K562 (cell line): ENCODE results near the gene URM1. TPM values are rescaled to one million over a fixed set of nuclear protein-coding genes. Genes with fewer than 3 reads are reported as not detected.

Experiments
- ATAC-seq: fragments of 200-7000 bp; cut with Tn5 transposase; 3 replicates; pipeline ENCODE4 v1.9.1; 2020; ENCODE audit warnings: moderate library complexity
- BruUV-seq: library from RNA; stranded (reverse); fragments of 400-500 nt; replicated peaks from 2 replicates; lab custom pipeline; 2021; lab: Mats Ljungman, UMichigan
- CTCF ChIA-PET: fragments of 300-600 bp; formaldehyde crosslinking; extraction: SDS; loops from one replicate; lab custom pipeline; 2021; ENCODE audit warnings: low intra/inter-chr PET ratio; lab: Yijun Ruan, JAX
- POLR2A ChIA-PET: fragments of 300-600, 350-650 bp; sonication (Branson Sonifier 250); formaldehyde crosslinking; extraction: SDS; loops from one replicate; lab custom pipeline; 2021; ENCODE audit warnings: antibody characterized with exemption, inconsistent platforms; lab: Yijun Ruan, JAX
- DNase-seq, 4 experiments: peaks; one replicate each; pipeline versions ENCODE4 v3.0.0 to v3.0.0-alpha.2; 2011 to 2018; ENCODE audit warnings: low spot score in 3 of 4, mixed read lengths in 3 of 4; ENCODE audit errors: extremely low read depth in 1 of 4
- FAIRE-seq: peaks from 2 replicates; lab custom pipeline; 2011; peaks lifted over from hg19 to GRCh38; lab: Jason Lieb, UNC
- H2AFZ ChIP-seq: 2 replicates; pipeline ENCODE4 v1.6.0; 2011; ENCODE audit warnings: low read depth, low read length, control low read depth, inconsistent platforms
- H3K27ac ChIP-seq: fragments of 200-600 bp; 3 replicates; pipeline ENCODE4 v1.8.0; 2011; ENCODE audit warnings: low read depth, mild to moderate bottlenecking, control low read depth, inconsistent platforms, low read length, moderate library complexity, mixed read lengths; ENCODE audit errors: extremely low read depth
- H3K27me3 ChIP-seq, 2 experiments: fragments of 300-600 bp in 1 of 2; 2 replicates in 1 of 2; 3 replicates in 1 of 2; pipeline versions ENCODE4 v1.6.0 to v1.8.0; 2011; ENCODE audit warnings: inconsistent platforms in 2 of 2, low read length in 2 of 2, mild to moderate bottlenecking in 1 of 2, mixed read lengths in 1 of 2, moderate library complexity in 1 of 2; ENCODE audit not compliant: control insufficient read depth in 2 of 2, insufficient read depth in 2 of 2
- H3K36me3 ChIP-seq: fragments of 300-600 bp; 3 replicates; pipeline ENCODE4 v1.8.0; 2011; ENCODE audit warnings: mild to moderate bottlenecking, low read length, inconsistent platforms; ENCODE audit not compliant: control insufficient read depth, insufficient read depth
- H3K4me1 ChIP-seq, 2 experiments: fragments of 200-600 bp in 1 of 2; replicated peaks in 1 of 2; 2 replicates in 1 of 2; 3 replicates in 1 of 2; pipeline versions ENCODE4 v1.5.1 to v1.8.0; 2011; ENCODE audit warnings: inconsistent platforms in 2 of 2, low read length in 2 of 2, mild to moderate bottlenecking in 1 of 2, mixed read lengths in 1 of 2, moderate library complexity in 1 of 2; ENCODE audit not compliant: control insufficient read depth in 2 of 2, insufficient read depth in 2 of 2
- H3K4me2 ChIP-seq: 2 replicates; pipeline ENCODE4 v1.6.1; 2011; ENCODE audit warnings: low read length, control low read depth, inconsistent platforms, mixed read lengths; ENCODE audit not compliant: insufficient read depth
- H3K4me3 ChIP-seq: fragments of 200-600 bp; sonication (generic), shearing (Covaris generic); 2 replicates; pipeline ENCODE4 v1.5.1; 2016; ENCODE audit warnings: control low read depth, inconsistent platforms
- H3K79me2 ChIP-seq: fragments of 200-600 bp; 3 replicates; pipeline ENCODE4 v1.8.0; 2011; ENCODE audit warnings: low read length, inconsistent platforms; ENCODE audit not compliant: control insufficient read depth, insufficient read depth
- H3K9ac ChIP-seq, 2 experiments: 2 replicates each; pipeline versions ENCODE4 v1.6.0 to v1.6.1; 2011; ENCODE audit warnings: low read depth in 2 of 2, low read length in 2 of 2, control low read depth in 1 of 2, inconsistent platforms in 1 of 2, mild to moderate bottlenecking in 1 of 2, mixed read lengths in 1 of 2; ENCODE audit not compliant: insufficient read depth in 1 of 2
- H3K9me1 ChIP-seq: one replicate; pipeline ENCODE4 v1.6.0; 2011; ENCODE audit warnings: inconsistent platforms, mild to moderate bottlenecking, low read length, moderate library complexity; ENCODE audit not compliant: control insufficient read depth, insufficient read depth
- H3K9me3 ChIP-seq: replicated peaks from 2 replicates; pipeline ENCODE4 v1.5.1; 2011; ENCODE audit warnings: low read depth, low read length, inconsistent platforms; ENCODE audit not compliant: control insufficient read depth, insufficient read depth
- H4K20me1 ChIP-seq: replicated peaks from 2 replicates; pipeline ENCODE4 v1.6.1; 2011; ENCODE audit warnings: low read length, inconsistent platforms, mixed read lengths; ENCODE audit not compliant: control insufficient read depth, insufficient read depth
- HDAC8 ChIP-seq: fragments of 450-650 bp; IDR thresholded peaks from 2 replicates; pipeline ENCODE4 v1.6.1; 2016; ENCODE audit warnings: mild to moderate bottlenecking, missing genetic modification characterization, moderate library complexity, missing compliant biosample characterization
- KDM4B ChIP-seq, 2 experiments: fragments of 450-650 bp in 1 of 2; sonication (generic) in 1 of 2; IDR thresholded peaks; 2 replicates each; pipeline ENCODE4 v1.6.1; 2016 to 2017; ENCODE audit warnings: borderline replicate concordance in 2 of 2, antibody characterized with exemption in 1 of 2, low read depth in 1 of 2, mild to moderate bottlenecking in 1 of 2
- RBM25 ChIP-seq: fragments of 200-400 bp; formaldehyde crosslinking; IDR thresholded peaks from 2 replicates; pipeline ENCODE4 v1.6.1; 2018; ENCODE audit warnings: low read length, low read depth, moderate library complexity; ENCODE audit not compliant: severe bottlenecking
- SAFB2 ChIP-seq: fragments of 200-400 bp; formaldehyde crosslinking; IDR thresholded peaks from 2 replicates; pipeline ENCODE4 v1.6.1; 2018; ENCODE audit warnings: borderline replicate concordance, low read length, low read depth, moderate library complexity; ENCODE audit not compliant: severe bottlenecking
- ZNF282 ChIP-seq: sonication (generic); formaldehyde crosslinking; IDR thresholded peaks from 2 replicates; pipeline ENCODE4 v1.8.1; 2023; ENCODE audit warnings: missing genetic modification reagents
- WGBS: fragments of 100-300 bp; shearing (Covaris generic); methylation state at CpG from one replicate; pipeline ENCODE4 v1.1.6; 2016; ENCODE audit warnings: low coverage, mixed read lengths; ENCODE audit not compliant: insufficient coverage; ENCODE audit errors: missing lambda C conversion rate; 5-methylcytosine and 5-hydroxymethylcytosine counted together
- in situ Hi-C: fragments of 300-500 bp; cut with MboI; formaldehyde crosslinking; loops from 4 replicates; pipeline ENCODE4 v1.15.0; 2018; ENCODE audit warnings: inconsistent platforms, mixed read lengths
- intact Hi-C: fragments of 100-400 bp; cut with micrococcal nuclease; formaldehyde crosslinking; loops from 2 replicates; pipeline ENCODE4 v1.14.2; 2022
- polyA plus RNA-seq, 8 experiments: library from polyadenylated mRNA; depleted of rRNA in 4 of 8; stranded (reverse) in 5 of 8; unstranded in 3 of 8; fragments of >200 nt; fragmentation: Nextera tagmentation in 2 of 8; fragmentation: Illumina TruSeq in 1 of 8; extraction: Ambion mirVana in 2 of 8; extraction: Trizol in 1 of 8; gene quantifications; 2 replicates each; pipeline versions ENCODE4 v1.2.1 to v1.2.3, GENCODE V29; 2011 to 2014; ENCODE audit warnings: inconsistent platforms in 1 of 8, missing spikeins in 1 of 8
- total RNA-seq, 7 experiments: library from RNA; depleted of rRNA in 6 of 7; stranded (reverse); fragments of >200 nt in 6 of 7; fragmentation: Illumina TruSeq in 2 of 7; extraction: Trizol in 2 of 7; gene quantifications; 2 replicates each; pipeline versions ENCODE4 v1.2.1 to v1.2.3, GENCODE V29; 2011 to 2021; ENCODE audit warnings: low replicate concordance in 1 of 7

URM1 gene
- total and polyA plus RNA-seq, 9 of the 15 experiments (the other 6 are each of a cell fraction or from before 2014, with no cell fraction given) = 10.1 to 88.9 (median 53.3) TPM

GRCh38 chr9:128393970-128394369, 22.8 kb downstream of the URM1 start:
- CTCF ChIA-PET = no interaction called here
- peaks cover 32% of the 10 kb centered on the region; the same call in 2 of the 3 replicates for H3K36me3 ChIP-seq
- H3K4me2 ChIP-seq = no peak overlapping the region
- ATAC-seq (no peak), DNase-seq (no peak), FAIRE-seq (no peak)
- peak overlapping the region in 1 of 2 experiments; percentile 21; a peak in 2 of 4 replicates for H3K9ac ChIP-seq
- in situ Hi-C loops (no loop called here), intact Hi-C loops (no loop called here)
- no peak overlapping the region for H3K27ac ChIP-seq
- H3K9me3 ChIP-seq = no peaks in the 10 kb centered on the region
- no peak overlapping the region for H2AFZ ChIP-seq
- H3K4me1 ChIP-seq = peaks cover 0 to 14% of the 10 kb centered on the region in 2 experiments; a peak in 3 of 5 replicates
- no peaks in the 10 kb centered on the region for H4K20me1 ChIP-seq
- H3K4me3 ChIP-seq = no peak overlapping the region
- no peaks in the 10 kb centered on the region for H3K9me1 ChIP-seq
- BruUV-seq = no TSS peak
- no peak for TF ChIP-seq SAFB2
- TF ChIP-seq, all 486 proteins: peak for 0
- H3K27me3 ChIP-seq = peaks cover 12 to 17% of the 10 kb centered on the region in 2 experiments
- POLR2A ChIA-PET = interaction anchor here (0.7 to 1.4 kb wide), 2 partner anchors 8 to 9 kb away, joined by 4 read pairs; no protein-coding TSS in a partner anchor
- WGBS = 52% methylated on average over 6 of the region's 7 CpGs
- H3K79me2 ChIP-seq = no peaks in the 10 kb centered on the region

- Histone ChIP-seq H3K36me3 (peaks cover 26% of the 10 kb centered on the region; the same call in 2 of the 3 replicates), H3K27ac (no peak overlapping the region), H3K27me3 (peaks cover 12 to 17% of the 10 kb centered on the region in 2 experiments), H4K20me1 (no peaks in the 10 kb centered on the region), H3K4me3 (no peak overlapping the region), H3K4me1 (peaks cover 0 to 14% of the 10 kb centered on the region in 2 experiments; a peak in 3 of 5 replicates), H3K4me2 (no peak overlapping the region), H2AFZ (no peak overlapping the region), H3K9me1 (no peaks in the 10 kb centered on the region), H3K79me2 (no peaks in the 10 kb centered on the region), H3K9ac (peak overlapping the region in 1 of 2 experiments; percentile 21; a peak in 1 of 4 replicates), H3K9me3 (no peaks in the 10 kb centered on the region)
- no TSS peak for BruUV-seq
- ATAC-seq (no peak), DNase-seq (no peak), FAIRE-seq (no peak)
- TF ChIP-seq RBM25 (peak; percentile 15), KDM4B (IDR thresholded peaks at IDR 0.05; ENCODE audit: borderline replicate concordance in 2 of 2, low read depth in 1 of 2) (no peak), ZNF282 (CRISPR knock-in tag) (no peak), HDAC8 (tag) (no peak)
- intact Hi-C loops (no loop called here), in situ Hi-C loops (no loop called here)
- CTCF ChIA-PET = no interaction called here
- whole genome bisulfite sequencing = 54% methylated on average over 9 of the region's 9 CpGs
- POLR2A ChIA-PET = interaction anchor here (0.7 to 1.4 kb wide), 4 partner anchors 8 to 98 kb away, joined by 3 to 5 read pairs (median 4); no protein-coding TSS in a partner anchor
These were observed 23.4 kb downstream of the URM1 start for GRCh38 chr9:128394379-128395168.
